HG03571 (cell line): ENCODE measurements around the gene WAS.
A peak's percentile ranks its signal among the peaks of the same experiment; 100 is the strongest.
"Not testable (repeated sequence)": the region's sequence is repeated elsewhere in the genome, so short reads cannot be mapped to it uniquely, and the experiment has no call there.

Experiments used
- ATAC-seq: cut with Tn5 transposase; IDR thresholded peaks from one replicate; pipeline ENCODE4 v1.9.1; 2021; ENCODE audit not compliant: unreplicated experiment

The WAS gene

GRCh38 chrX:48684134-48684533, 535 bp downstream of the WAS start:
- no peak for ATAC-seq

- no peak for ATAC-seq
These were observed 1.8 kb downstream of the WAS start for GRCh38 chrX:48685416-48685815.

- ATAC-seq: no peak
These were observed 5.0 kb downstream of the WAS start for GRCh38 chrX:48688531-48689150.

- ATAC-seq: no peak
These were observed 5.8 kb downstream of the WAS start for GRCh38 chrX:48689208-48689920.

GRCh38 chrX:48691746-48692145, 8.1 kb downstream of the WAS start:
- not testable (repeated sequence) for ATAC-seq

- ATAC-seq: no peak
These were observed 11.4 kb downstream of the WAS start for GRCh38 chrX:48694776-48695533.

- no peak for ATAC-seq
These were observed 11.9 kb downstream of the WAS start for GRCh38 chrX:48695534-48695896.

GRCh38 chrX:48695925-48696300, 12.3 kb downstream of the WAS start:
- ATAC-seq: no peak

- peak; percentile 87 for ATAC-seq
These were observed 12.8 kb downstream of the WAS start, which contains the start of gene SUV39H1 for GRCh38 chrX:48696301-48696908. Gene SUV39H1 (plus strand): TSS chrX:48696734. CDS start chrX:48696785, 51 bp downstream.

- ATAC-seq: peak; percentile 20
These were observed 13.5 kb downstream of the WAS start for GRCh38 chrX:48696909-48697727.

- no peak for ATAC-seq
These were observed 14.7 kb downstream of the WAS start for GRCh38 chrX:48698306-48698705.

- no peak for ATAC-seq
These were observed 16.6 kb downstream of the WAS start for GRCh38 chrX:48700246-48700645.

- ATAC-seq: no peak
These were observed 17.5 kb downstream of the WAS start for GRCh38 chrX:48700951-48701653.

GRCh38 chrX:48702032-48702431, 18.4 kb downstream of the WAS start:
- no peak for ATAC-seq

GRCh38 chrX:48702716-48703115, 19.1 kb downstream of the WAS start:
- ATAC-seq: no peak

GRCh38 chrX:48703228-48703627, 19.6 kb downstream of the WAS start:
- no peak for ATAC-seq

GRCh38 chrX:48703642-48704481, 20.3 kb downstream of the WAS start:
- ATAC-seq: no peak

GRCh38 chrX:48705871-48706270, 22.3 kb downstream of the WAS start:
- ATAC-seq: no peak

GRCh38 chrX:48709522-48710112, 26.0 kb downstream of the WAS start:
- no peak for ATAC-seq
